ENCODE data around the gene NDUFB6. TPM values are rescaled to one million over a fixed set of nuclear protein-coding genes. Genes with fewer than 3 reads are reported as not detected.

The NDUFB6 gene
- total RNA-seq, 2 experiments from 2014 or later = 29.6 to 67.0 TPM

DNA sequence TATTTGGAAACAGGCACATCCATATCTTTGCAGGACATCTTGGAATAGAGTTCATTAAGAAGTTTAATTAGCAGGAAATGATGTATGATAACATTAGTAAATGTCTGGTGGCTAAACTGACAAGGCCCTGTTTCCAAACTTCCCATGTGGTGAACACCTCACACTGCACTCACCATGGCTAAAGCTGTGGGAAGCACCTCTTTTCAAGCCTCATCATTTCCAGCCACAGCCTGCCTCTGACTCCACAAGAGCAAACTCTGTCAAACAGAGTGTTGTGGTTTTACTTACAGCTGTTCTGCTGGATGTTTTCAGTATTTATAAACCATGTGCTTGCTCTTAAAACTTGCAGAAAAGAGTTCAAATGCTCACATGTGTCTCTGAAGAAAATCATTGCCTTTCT is 14.9 kb upstream of the NDUFB6 start:
- ATAC-seq = peak; percentile 78
- POLR2A ChIA-PET = no interaction called here

DNA sequence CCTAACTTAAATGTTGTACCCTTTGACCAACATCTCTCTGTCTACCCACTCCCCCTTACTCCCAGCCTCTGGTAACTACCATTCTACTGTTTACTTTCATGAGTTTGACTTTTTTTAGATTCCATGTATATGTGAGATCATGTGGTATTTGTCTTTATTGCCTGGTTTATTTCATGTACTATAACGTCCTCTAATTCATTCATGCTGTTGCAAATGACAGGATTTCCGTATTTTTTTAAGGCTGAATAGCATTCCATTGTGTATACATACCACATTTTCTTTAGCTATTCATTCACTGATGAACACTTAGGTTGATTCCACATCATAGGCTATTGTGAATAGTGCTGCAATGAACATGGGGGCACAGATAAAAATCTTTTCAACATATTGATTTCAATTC is 11.8 kb upstream of the NDUFB6 start:
- POLR2A ChIA-PET = no interaction called here
- intact Hi-C loops (cut with DNase I, micrococcal nuclease) = no loop called here
- H3K27ac Mint-ChIP-seq = no peak overlapping the region
- H3K4me3 Mint-ChIP-seq = no peak overlapping the region
- no peak for DNase-seq
- no peaks in the 10 kb centered on the region for H3K4me1 Mint-ChIP-seq
- no peak for ATAC-seq
- H3K27me3 Mint-ChIP-seq = peaks cover 19% of the 10 kb centered on the region
- H3K9me3 Mint-ChIP-seq (ENCODE audit: low read depth) = no peaks in the 10 kb centered on the region
- no peaks in the 10 kb centered on the region for H3K36me3 Mint-ChIP-seq (ENCODE audit: low read depth)
- CTCF ChIA-PET = interaction anchor here (0.8 to 15.7 kb wide), 4 partner anchors 10 to 383 kb away, joined by 3 to 530 read pairs (median 4); no protein-coding TSS in a partner anchor

More for the DNA sequence above, 14.9 kb upstream of the NDUFB6 start:
- DNase-seq = peak; percentile 29
- H3K36me3 Mint-ChIP-seq (ENCODE audit: low read depth) = no peaks in the 10 kb centered on the region
- H3K27ac Mint-ChIP-seq = no peak overlapping the region
- no peaks in the 10 kb centered on the region for H3K4me1 Mint-ChIP-seq
- intact Hi-C loops (cut with DNase I, micrococcal nuclease) = loop anchor here in 1 of 2 experiments (2.0 kb wide), 1 partner anchor 381 kb away; no protein-coding TSS in a partner anchor
- H3K27me3 Mint-ChIP-seq = peaks cover 18% of the 10 kb centered on the region
- no peak overlapping the region for H3K4me3 Mint-ChIP-seq
- no peaks in the 10 kb centered on the region for H3K9me3 Mint-ChIP-seq (ENCODE audit: low read depth)
- CTCF ChIA-PET = interaction anchor here (0.7 to 3.7 kb wide), 5 partner anchors 8 to 406 kb away, joined by 3 to 32 read pairs (median 26); partner anchors contain the start of gene NDUFB6

DNA sequence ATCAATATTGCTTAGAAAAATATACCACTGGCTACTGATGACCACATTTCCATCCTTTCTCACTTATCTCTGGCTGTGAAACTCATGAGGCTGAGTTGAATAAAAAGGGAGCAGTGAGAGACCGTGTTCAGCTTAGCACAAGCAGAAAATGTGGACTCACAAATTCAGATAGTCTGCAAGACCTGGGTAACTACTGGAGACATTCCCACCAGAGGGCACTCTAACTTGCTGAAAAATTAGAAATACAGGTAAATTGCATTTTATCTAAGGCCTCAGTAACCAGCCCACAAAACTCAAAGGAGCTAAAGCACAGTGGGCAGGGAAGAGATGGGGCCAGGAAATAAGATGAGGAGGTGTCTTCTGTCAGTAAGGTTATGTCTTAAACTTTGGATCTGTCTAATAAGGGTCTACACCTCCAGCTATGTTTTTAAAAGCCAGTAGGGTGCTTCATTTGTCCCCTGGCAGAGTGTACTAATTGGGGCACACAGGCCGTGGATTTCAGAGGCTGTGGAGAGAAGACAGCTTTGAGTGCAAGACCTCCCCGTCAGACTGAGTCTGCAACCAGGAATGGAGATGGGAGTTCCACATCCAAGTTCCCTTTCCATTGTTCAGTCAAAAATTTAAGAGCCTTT is 8.7 kb upstream of the NDUFB6 start:
- ATAC-seq (peak; percentile 64), DNase-seq (peak; percentile 39)
- intact Hi-C loops (cut with DNase I, micrococcal nuclease) = loop anchor here (1.0 to 2.0 kb wide), 2 partner anchors 387 kb away; no protein-coding TSS in a partner anchor
- no peaks in the 10 kb centered on the region for H3K36me3 Mint-ChIP-seq (ENCODE audit: low read depth)
- H3K27ac Mint-ChIP-seq = no peak overlapping the region
- ChIA-PET CTCF (interaction anchor here (0.5 to 15.7 kb wide), 23 partner anchors 7 to 1713 kb away, joined by 3 to 530 read pairs (median 4); partner anchors contain the start of genes ACO1 and NDUFB6), POLR2A (no interaction called here)
- no peaks in the 10 kb centered on the region for H3K9me3 Mint-ChIP-seq (ENCODE audit: low read depth)
- H3K4me1 Mint-ChIP-seq = no peaks in the 10 kb centered on the region
- H3K27me3 Mint-ChIP-seq = peaks cover 16% of the 10 kb centered on the region
- H3K4me3 Mint-ChIP-seq = no peak overlapping the region

DNA sequence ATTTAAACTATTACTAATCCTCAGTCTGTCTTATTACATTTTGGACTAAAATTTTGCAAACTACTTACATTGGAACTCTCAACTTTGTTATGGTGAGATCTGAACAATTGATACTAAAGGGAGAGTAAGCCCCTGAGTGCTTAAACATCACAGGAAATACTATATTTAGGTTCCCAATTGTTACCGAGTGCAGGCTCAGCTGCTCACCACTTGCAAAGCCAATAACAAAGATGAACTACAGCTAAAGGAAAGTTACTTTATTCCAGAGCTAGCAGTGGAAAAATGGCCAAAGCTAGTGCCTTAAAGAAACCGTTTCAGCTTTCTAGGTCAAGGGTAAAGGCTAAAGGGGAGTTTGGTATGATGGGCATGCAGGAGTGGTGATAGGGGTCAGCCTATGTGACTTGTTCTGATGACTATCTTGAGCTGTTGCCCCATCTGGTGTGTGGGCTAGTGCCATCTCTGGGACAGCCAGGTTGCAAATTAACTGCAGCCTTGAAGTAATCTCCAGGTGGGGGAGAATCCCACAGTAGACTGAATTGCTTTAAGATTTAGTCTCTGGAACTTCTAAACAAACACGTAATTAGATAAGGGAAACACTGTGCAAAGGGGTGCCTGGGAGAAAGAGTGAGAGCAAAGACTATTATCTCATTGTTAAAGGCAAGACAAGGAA is 7.8 kb upstream of the NDUFB6 start:
- DNase-seq = no peak
- no peaks in the 10 kb centered on the region for H3K9me3 Mint-ChIP-seq (ENCODE audit: low read depth)
- H3K27ac Mint-ChIP-seq = no peak overlapping the region
- no peak overlapping the region for H3K4me3 Mint-ChIP-seq
- no peak for ATAC-seq
- no peaks in the 10 kb centered on the region for H3K4me1 Mint-ChIP-seq
- intact Hi-C loops (cut with DNase I, micrococcal nuclease) = loop anchor here (1.0 to 2.0 kb wide), 2 partner anchors 388 kb away; no protein-coding TSS in a partner anchor
- ChIA-PET POLR2A (interaction anchor here (0.6 kb wide), 1 partner anchor 664 kb away, joined by 3 read pairs; no protein-coding TSS in a partner anchor), CTCF (interaction anchor here (0.7 to 15.7 kb wide), 26 partner anchors 7 to 1712 kb away, joined by 3 to 530 read pairs (median 5); partner anchors contain the start of genes ACO1 and NDUFB6)
- H3K27me3 Mint-ChIP-seq = peaks cover 14% of the 10 kb centered on the region
- no peaks in the 10 kb centered on the region for H3K36me3 Mint-ChIP-seq (ENCODE audit: low read depth)

GRCh38 chr9:32579706-32580331 is 6.9 kb upstream of the NDUFB6 start:
- peaks cover 8% of the 10 kb centered on the region for H3K27me3 Mint-ChIP-seq
- no peak for ATAC-seq
- no peaks in the 10 kb centered on the region for H3K36me3 Mint-ChIP-seq (ENCODE audit: low read depth)
- ChIA-PET CTCF (interaction anchor here (0.6 to 15.7 kb wide), 49 partner anchors 8 to 443 kb away, joined by 3 to 530 read pairs (median 4); partner anchors contain the start of genes ACO1 and RIGI), POLR2A (interaction anchor here (1.4 kb wide), 1 partner anchor 201 kb away, joined by 8 read pairs; no protein-coding TSS in a partner anchor)
- intact Hi-C loops (cut with DNase I, micrococcal nuclease) = loop anchor here (1.0 to 5.0 kb wide), 4 partner anchors 143 to 647 kb away; no protein-coding TSS in a partner anchor
- H3K4me1 Mint-ChIP-seq = no peaks in the 10 kb centered on the region
- no peaks in the 10 kb centered on the region for H3K9me3 Mint-ChIP-seq (ENCODE audit: low read depth)
- H3K4me3 Mint-ChIP-seq = no peak overlapping the region
- DNase-seq = peak; percentile 87
- H3K27ac Mint-ChIP-seq = no peak overlapping the region

GRCh38 chr9:32578976-32579375 is 6.0 kb upstream of the NDUFB6 start:
- Mint-ChIP-seq H3K27ac (no peak overlapping the region), H3K4me3 (no peak overlapping the region), H3K36me3 (ENCODE audit: low read depth) (no peaks in the 10 kb centered on the region), H3K9me3 (ENCODE audit: low read depth) (no peaks in the 10 kb centered on the region), H3K27me3 (peaks cover 6% of the 10 kb centered on the region), H3K4me1 (no peaks in the 10 kb centered on the region)
- intact Hi-C loops (cut with DNase I, micrococcal nuclease) = loop anchor here (1.0 to 5.0 kb wide), 3 partner anchors 142 to 648 kb away; no protein-coding TSS in a partner anchor
- ChIA-PET POLR2A (interaction anchor here (1.4 kb wide), 1 partner anchor 200 kb away, joined by 8 read pairs; no protein-coding TSS in a partner anchor), CTCF (interaction anchor here (0.6 to 15.7 kb wide), 27 partner anchors 10 to 1314 kb away, joined by 3 to 530 read pairs (median 4); partner anchors contain the start of gene ACO1)
- ATAC-seq = no peak
- DNase-seq = no peak

GRCh38 chr9:32577316-32577715 is 4.4 kb upstream of the NDUFB6 start:
- POLR2A ChIA-PET = no interaction called here

DNA sequence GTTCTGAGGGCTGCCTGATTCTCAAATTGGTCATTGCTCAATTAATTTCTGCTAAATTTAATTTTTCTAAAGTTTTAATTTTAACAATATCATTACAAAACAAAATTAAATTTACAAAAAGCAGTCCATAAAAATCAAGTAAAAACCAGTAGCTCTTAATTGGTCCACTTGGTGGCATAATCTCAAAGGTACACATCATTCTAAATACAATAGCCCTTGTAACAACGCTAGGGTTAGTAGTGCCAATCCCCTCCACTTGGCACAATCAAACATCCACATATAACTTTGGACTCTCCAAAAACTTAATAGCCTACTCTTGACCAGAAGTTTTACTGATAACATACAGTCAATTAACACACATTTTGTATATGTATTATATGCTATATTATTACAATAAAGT is 1.9 kb upstream of the NDUFB6 start:
- Mint-ChIP-seq H3K27ac (no peak overlapping the region), H3K9me3 (ENCODE audit: low read depth) (no peaks in the 10 kb centered on the region), H3K4me1 (peaks cover 25% of the 10 kb centered on the region), H3K36me3 (ENCODE audit: low read depth) (peaks cover 5% of the 10 kb centered on the region), H3K4me3 (no peak overlapping the region), H3K27me3 (peaks cover 3% of the 10 kb centered on the region)
- no peak for ATAC-seq
- intact Hi-C loops (cut with DNase I, micrococcal nuclease) = loop anchor here in 1 of 2 experiments (5.0 kb wide), 2 partner anchors 138 to 652 kb away; no protein-coding TSS in a partner anchor
- no peak for DNase-seq
- ChIA-PET CTCF (interaction anchor here (1.0 to 15.7 kb wide), 6 partner anchors 9 to 652 kb away, joined by 3 to 530 read pairs (median 4); no protein-coding TSS in a partner anchor), POLR2A (no interaction called here)

More at GRCh38 chr9:32577316-32577715, 4.4 kb upstream of the NDUFB6 start:
- Mint-ChIP-seq H3K36me3 (ENCODE audit: low read depth) (no peaks in the 10 kb centered on the region), H3K4me3 (no peak overlapping the region), H3K9me3 (ENCODE audit: low read depth) (no peaks in the 10 kb centered on the region), H3K27me3 (peaks cover 6% of the 10 kb centered on the region), H3K4me1 (peaks cover 7% of the 10 kb centered on the region), H3K27ac (no peak overlapping the region)
- DNase-seq (no peak), ATAC-seq (no peak)
- intact Hi-C loops (cut with DNase I, micrococcal nuclease) = loop anchor here in 1 of 2 experiments (5.0 kb wide), 2 partner anchors 140 to 650 kb away; no protein-coding TSS in a partner anchor
- CTCF ChIA-PET = interaction anchor here (1.2 to 15.7 kb wide), 5 partner anchors 12 to 390 kb away, joined by 3 to 530 read pairs (median 4); partner anchors contain the start of gene ACO1

GRCh38 chr9:32573821-32574220 is 862 bp upstream of the NDUFB6 start:
- Mint-ChIP-seq H3K9me3 (ENCODE audit: low read depth) (no peaks in the 10 kb centered on the region), H3K4me1 (peaks cover 25% of the 10 kb centered on the region), H3K4me3 (peak overlapping the region; percentile 98), H3K27ac (peak overlapping the region; percentile 98), H3K36me3 (ENCODE audit: low read depth) (peaks cover 5% of the 10 kb centered on the region), H3K27me3 (no peaks in the 10 kb centered on the region)
- intact Hi-C loops (cut with DNase I, micrococcal nuclease) = loop anchor here (1.0 kb wide), 4 partner anchors 22 to 427 kb away; partner anchors contain the start of genes APTX (in 2 of the 2), ACO1 (in 1 of the 2), RIGI (in 1 of the 2) and SMIM27 (in 1 of the 2)
- ATAC-seq = no peak
- ChIA-PET POLR2A (no interaction called here), CTCF (interaction anchor here (0.5 to 15.7 kb wide), 14 partner anchors 8 to 653 kb away, joined by 3 to 530 read pairs (median 4); partner anchors contain the start of genes ACO1 and TOPORS)
- DNase-seq = no peak
